GM21526 (cell line): Measurements from ENCODE around the gene CCDC127.
"Not testable (repeated sequence)": the region's sequence is repeated elsewhere in the genome, so short reads cannot be mapped to it uniquely, and the experiment has no call there.

Experiments used
- ATAC-seq: cut with Tn5 transposase; IDR thresholded peaks from one replicate; pipeline ENCODE4 v1.9.1; 2021; ENCODE audit warnings: moderate library complexity; ENCODE audit not compliant: unreplicated experiment, low FRiP score

CCDC127 gene

GRCh38 chr5:217494-218456, at the start of gene CCDC127, which contains the start of gene SDHA:
Gene CCDC127 (minus strand): TSS chr5:218153. CDS start chr5:216849, 1,304 bp downstream.
Gene SDHA (plus strand): TSS chr5:218320. CDS start chr5:218356, 36 bp downstream.
- ATAC-seq = peak; percentile 80

GRCh38 chr5:267716-268115, 49.8 kb upstream of the CCDC127 start:
- no peak for ATAC-seq

GRCh38 chr5:266311-267026, 48.5 kb upstream of the CCDC127 start:
- not testable (repeated sequence) for ATAC-seq

GRCh38 chr5:264338-264737, 46.4 kb upstream of the CCDC127 start:
- ATAC-seq = no peak

- ATAC-seq = not testable (repeated sequence)
These were observed 45.5 kb upstream of the CCDC127 start for GRCh38 chr5:263275-263974.

- ATAC-seq = no peak
These were observed 39.2 kb upstream of the CCDC127 start for GRCh38 chr5:257148-257547.

- not testable (repeated sequence) for ATAC-seq
These were observed 38.4 kb upstream of the CCDC127 start for GRCh38 chr5:256347-256746.

- not testable (repeated sequence) for ATAC-seq
These were observed 37.2 kb upstream of the CCDC127 start for GRCh38 chr5:255116-255515.

- not testable (repeated sequence) for ATAC-seq
These were observed 36.4 kb upstream of the CCDC127 start for GRCh38 chr5:254322-254721.

- no peak for ATAC-seq
These were observed 34.6 kb upstream of the CCDC127 start for GRCh38 chr5:252546-252945.

- not testable (repeated sequence) for ATAC-seq
These were observed 34.0 kb upstream of the CCDC127 start for GRCh38 chr5:251975-252374.

GRCh38 chr5:251538-251937, 33.6 kb upstream of the CCDC127 start:
- not testable (repeated sequence) for ATAC-seq

GRCh38 chr5:251016-251415, 33.1 kb upstream of the CCDC127 start:
- not testable (repeated sequence) for ATAC-seq

- ATAC-seq = not testable (repeated sequence)
These were observed 32.4 kb upstream of the CCDC127 start for GRCh38 chr5:250396-250795.

GRCh38 chr5:245717-246116, 27.8 kb upstream of the CCDC127 start:
- not testable (repeated sequence) for ATAC-seq

- not testable (repeated sequence) for ATAC-seq
These were observed 25.9 kb upstream of the CCDC127 start for GRCh38 chr5:243683-244367.

GRCh38 chr5:241045-241669, 23.2 kb upstream of the CCDC127 start:
- not testable (repeated sequence) for ATAC-seq

GRCh38 chr5:240550-240949, 22.6 kb upstream of the CCDC127 start:
- not testable (repeated sequence) for ATAC-seq

- not testable (repeated sequence) for ATAC-seq
These were observed 20.0 kb upstream of the CCDC127 start for GRCh38 chr5:237931-238330.
